ENCODE results near the gene ZNF385A. TPM values are rescaled to one million over a fixed set of nuclear protein-coding genes. Genes with fewer than 3 reads are reported as not detected.

The ZNF385A gene
- total RNA-seq, 1 experiment from 2014 or later = 5.7 TPM

GRCh38 chr12:54397157-54397556 lies 12.6 kb upstream of the ZNF385A start:
- H2BK12ac ChIP-seq (ENCODE audit: insufficient read length, low read depth, low read length) = no peak overlapping the region
- H3K14ac ChIP-seq (ENCODE audit: insufficient read depth, low read length) = no peak overlapping the region
- H3K9ac ChIP-seq (ENCODE audit: extremely low read depth, insufficient read length, low read length) = no peak overlapping the region
- no peak overlapping the region for H3K56ac ChIP-seq (ENCODE audit: insufficient read length, low read depth, low read length)
- Mint-ChIP-seq H3K9me3 (no peaks in the 10 kb centered on the region), H3K27me3 (ENCODE audit: low read depth) (peaks cover 12% of the 10 kb centered on the region), H3K27ac (no peak overlapping the region), H3K4me3 (no peak overlapping the region), H3K4me1 (peaks cover 17 to 22% of the 10 kb centered on the region in 2 experiments), H3K36me3 (ENCODE audit: insufficient read depth in 1 of 3, low read depth in 3 of 3) (peaks cover 8 to 34% (median 33%) of the 10 kb centered on the region in 3 experiments; a peak in 6 of 7 replicates)
- H2BK5ac ChIP-seq (ENCODE audit: insufficient read length, low read length) = no peak overlapping the region
- TF ChIP-seq CTCF (conservative IDR thresholded peaks at IDR 0.05) = no peak
- no peaks in the 10 kb centered on the region for H4K20me1 ChIP-seq (ENCODE audit: control insufficient read depth, insufficient read depth, insufficient read length)
- H3K4ac ChIP-seq (ENCODE audit: low read depth, low read length) = no peak overlapping the region
- H2BK20ac ChIP-seq (ENCODE audit: low read depth, low read length, poor library complexity, severe bottlenecking) = no peak overlapping the region
- no peak overlapping the region for H4K8ac ChIP-seq (replicated peaks; ENCODE audit: insufficient read length, low read depth, low read length)
- no peak overlapping the region for H4K5ac ChIP-seq (ENCODE audit: insufficient read length, low read depth, low read length)
- no CpG with 5 or more reads among the region's 1 CpG for WGBS (ENCODE audit: extremely low coverage, insufficient read length, low lambda C conversion rate)
- H3K27me3 ChIP-seq (ENCODE audit: insufficient read depth, low read length) = no peaks in the 10 kb centered on the region
- no peaks in the 10 kb centered on the region for H3K23me2 ChIP-seq (ENCODE audit: insufficient read length, low read depth, low read length, poor library complexity, severe bottlenecking)
- H2AK5ac ChIP-seq (ENCODE audit: insufficient read length, low read length) = no peak overlapping the region
- H3T11ph ChIP-seq (ENCODE audit: low read length) = no peak overlapping the region
- DNase-seq = no peak
- H3K9me3 ChIP-seq (ENCODE audit: control insufficient read depth, low read depth, low read length) = no peaks in the 10 kb centered on the region
- no peaks in the 10 kb centered on the region; the same call in 1 of the 2 replicates for H3K4me1 ChIP-seq (ENCODE audit: insufficient read depth, low read length)
- no peak overlapping the region for H3K4me2 ChIP-seq (ENCODE audit: insufficient read depth, insufficient read length, low read length)
- H4K91ac ChIP-seq (ENCODE audit: insufficient read length, low read depth, low read length) = no peak overlapping the region
- no peak overlapping the region for H3K18ac ChIP-seq (ENCODE audit: insufficient read length, low read depth, low read length)
- H2AFZ ChIP-seq (ENCODE audit: low read length) = no peak overlapping the region
- H3K79me2 ChIP-seq (ENCODE audit: insufficient read depth, low read length) = no peaks in the 10 kb centered on the region
- H3K79me1 ChIP-seq (ENCODE audit: insufficient read depth, low read depth, low read length, poor library complexity, severe bottlenecking) = no peaks in the 10 kb centered on the region
- no peak overlapping the region for H3K27ac ChIP-seq (ENCODE audit: insufficient read length, low read depth, low read length)
- no peak overlapping the region for H2BK15ac ChIP-seq (ENCODE audit: low read depth, low read length)
- H3K23ac ChIP-seq (ENCODE audit: insufficient read length, low read depth, low read length) = no peak overlapping the region
- no peak overlapping the region for H2BK120ac ChIP-seq (ENCODE audit: low read depth, low read length, poor library complexity, severe bottlenecking)
